Right atrium auricular region (tissue), 2 donors: ENCODE data around the gene SLC39A8. TPM values are rescaled to one million over a fixed set of nuclear protein-coding genes. Genes with fewer than 3 reads are reported as not detected.

Source experiments
- DNase-seq: peaks from one replicate; pipeline ENCODE4 v3.0.0-alpha.2; 2019; ENCODE audit warnings: low spot score
- H3K27ac ChIP-seq, 2 donors: fragments of 200-600 bp; sonication (generic); 1 replicate in 1 of 2; 2 replicates in 1 of 2; pipeline ENCODE4 v1.5.1; 2016 to 2019
- H3K27me3 ChIP-seq, 2 donors: fragments of 200-600 bp; sonication (generic); one replicate each; pipeline versions ENCODE4 v1.5.1 to v1.6.0; 2017 to 2019
- H3K36me3 ChIP-seq: fragments of 200-600 bp; sonication (generic); one replicate; pipeline ENCODE4 v1.5.1; 2016
- H3K4me1 ChIP-seq, 2 donors: fragments of 200-600 bp; sonication (generic); one replicate each; pipeline versions ENCODE4 v1.5.1 to v1.6.0; 2017 to 2019
- H3K4me3 ChIP-seq, 2 donors: fragments of 200-600 bp; sonication (generic); 1 replicate in 1 of 2; 2 replicates in 1 of 2; pipeline ENCODE4 v1.5.1; 2017 to 2019; ENCODE audit warnings: mild to moderate bottlenecking in 1 of 2, moderate library complexity in 1 of 2
- H3K9me3 ChIP-seq, 2 donors: fragments of 200-600 bp; sonication (generic); one replicate each; pipeline ENCODE4 v1.5.1; 2019
- total RNA-seq, 2 donors: library from RNA; depleted of rRNA; stranded (reverse); fragments of >200 nt; gene quantifications; one replicate each; pipeline ENCODE4 v1.1.0, GENCODE V29; 2016
- TF ChIP-seq, protein P1 (sequence below), 2 donors: fragments of 200-600 bp; sonication (generic); IDR thresholded peaks; one replicate each; pipeline ENCODE4 v1.5.1; 2019; ENCODE audit warnings: antibody characterized with exemption in 2 of 2

SLC39A8 gene
- total RNA-seq, 2 donors from 2014 or later: 64.3 to 143 TPM

DNA sequence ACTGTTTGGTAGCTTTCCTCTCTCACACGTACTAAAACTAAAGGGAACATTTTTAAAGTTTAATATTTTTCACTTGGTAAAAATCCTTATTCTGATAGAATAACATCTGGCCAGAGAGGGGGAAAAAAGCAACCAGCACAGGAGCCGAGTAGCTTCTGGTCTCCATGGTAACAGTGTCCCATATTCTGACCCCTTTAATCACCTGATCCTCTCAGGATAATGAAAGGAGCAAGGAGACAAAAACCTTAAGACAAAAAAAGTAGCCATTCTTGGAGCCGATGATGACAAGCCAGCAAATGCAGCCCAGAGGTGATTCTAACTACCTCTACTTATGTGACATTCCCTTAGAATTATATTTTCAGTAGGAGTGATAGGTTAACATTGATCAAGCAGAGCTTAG, 126.6 kb downstream of the SLC39A8 start:
- H3K4me1 ChIP-seq: no peaks in the 10 kb centered on the region
- no peaks in the 10 kb centered on the region for H3K27me3 ChIP-seq
- H3K36me3 ChIP-seq: no peaks in the 10 kb centered on the region
- TF ChIP-seq, protein P1, sequence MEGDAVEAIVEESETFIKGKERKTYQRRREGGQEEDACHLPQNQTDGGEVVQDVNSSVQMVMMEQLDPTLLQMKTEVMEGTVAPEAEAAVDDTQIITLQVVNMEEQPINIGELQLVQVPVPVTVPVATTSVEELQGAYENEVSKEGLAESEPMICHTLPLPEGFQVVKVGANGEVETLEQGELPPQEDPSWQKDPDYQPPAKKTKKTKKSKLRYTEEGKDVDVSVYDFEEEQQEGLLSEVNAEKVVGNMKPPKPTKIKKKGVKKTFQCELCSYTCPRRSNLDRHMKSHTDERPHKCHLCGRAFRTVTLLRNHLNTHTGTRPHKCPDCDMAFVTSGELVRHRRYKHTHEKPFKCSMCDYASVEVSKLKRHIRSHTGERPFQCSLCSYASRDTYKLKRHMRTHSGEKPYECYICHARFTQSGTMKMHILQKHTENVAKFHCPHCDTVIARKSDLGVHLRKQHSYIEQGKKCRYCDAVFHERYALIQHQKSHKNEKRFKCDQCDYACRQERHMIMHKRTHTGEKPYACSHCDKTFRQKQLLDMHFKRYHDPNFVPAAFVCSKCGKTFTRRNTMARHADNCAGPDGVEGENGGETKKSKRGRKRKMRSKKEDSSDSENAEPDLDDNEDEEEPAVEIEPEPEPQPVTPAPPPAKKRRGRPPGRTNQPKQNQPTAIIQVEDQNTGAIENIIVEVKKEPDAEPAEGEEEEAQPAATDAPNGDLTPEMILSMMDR (IDR thresholded peaks at IDR 0.05): no peak
- no peak overlapping the region for H3K4me3 ChIP-seq
- no peak for DNase-seq
- H3K9me3 ChIP-seq: no peaks in the 10 kb centered on the region
- H3K27ac ChIP-seq: no peak overlapping the region

DNA sequence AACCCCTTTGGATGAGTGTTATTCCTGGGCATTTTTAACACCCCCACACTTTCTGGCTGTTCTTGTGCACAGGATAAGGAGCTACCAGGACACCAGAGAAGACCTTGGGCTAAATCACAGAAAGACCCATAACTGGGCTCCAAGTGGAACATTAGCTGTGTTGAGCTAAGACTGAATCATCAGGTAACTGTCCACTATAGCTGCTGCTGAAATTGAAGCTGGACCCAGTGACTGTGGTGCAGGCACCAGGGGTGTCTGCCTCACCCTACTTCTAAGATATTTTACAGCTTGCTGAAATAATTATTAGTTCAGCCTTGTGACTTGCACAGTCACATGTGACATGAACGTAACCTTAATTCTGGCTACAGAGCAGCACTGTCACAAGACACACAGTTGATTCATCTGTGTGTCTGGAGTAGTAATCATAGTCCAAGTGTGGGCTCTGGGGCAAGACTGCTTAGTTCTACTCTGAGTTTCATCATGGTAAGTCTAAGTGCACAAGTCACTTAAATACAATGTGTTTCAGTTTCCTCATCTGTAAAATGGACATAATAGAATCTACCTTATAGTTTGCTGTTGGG, 127.4 kb downstream of the SLC39A8 start:
- no peak for DNase-seq
- TF ChIP-seq, protein P1 (IDR thresholded peaks at IDR 0.05): no peak
- Histone ChIP-seq H3K27ac (no peak overlapping the region), H3K4me1 (no peaks in the 10 kb centered on the region), H3K36me3 (no peaks in the 10 kb centered on the region), H3K27me3 (no peaks in the 10 kb centered on the region), H3K9me3 (no peaks in the 10 kb centered on the region), H3K4me3 (no peak overlapping the region)

DNA sequence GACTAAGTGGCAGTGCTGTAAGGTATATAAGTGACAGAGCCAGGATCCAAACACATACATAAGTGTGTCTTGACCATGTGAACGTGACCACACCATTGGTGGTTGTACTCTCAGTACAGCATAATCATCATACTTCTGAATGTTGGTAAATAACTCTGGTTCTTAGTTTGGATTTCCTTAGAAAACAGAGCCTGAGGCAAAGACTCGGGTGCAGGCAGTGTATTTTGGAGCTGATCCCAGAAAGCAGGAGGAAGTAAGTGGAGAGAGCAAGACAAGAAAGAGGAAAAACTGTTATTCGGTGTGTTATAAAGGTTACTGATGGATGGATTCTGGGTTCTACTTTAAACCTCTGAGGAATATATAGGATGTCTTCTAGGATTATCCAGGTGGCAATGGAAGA, 127.9 kb downstream of the SLC39A8 start:
- Histone ChIP-seq H3K36me3 (no peaks in the 10 kb centered on the region), H3K4me3 (no peak overlapping the region), H3K27ac (no peak overlapping the region), H3K4me1 (no peaks in the 10 kb centered on the region), H3K27me3 (no peaks in the 10 kb centered on the region), H3K9me3 (no peaks in the 10 kb centered on the region)
- TF ChIP-seq, protein P1 (IDR thresholded peaks at IDR 0.05): no peak
- DNase-seq: no peak

DNA sequence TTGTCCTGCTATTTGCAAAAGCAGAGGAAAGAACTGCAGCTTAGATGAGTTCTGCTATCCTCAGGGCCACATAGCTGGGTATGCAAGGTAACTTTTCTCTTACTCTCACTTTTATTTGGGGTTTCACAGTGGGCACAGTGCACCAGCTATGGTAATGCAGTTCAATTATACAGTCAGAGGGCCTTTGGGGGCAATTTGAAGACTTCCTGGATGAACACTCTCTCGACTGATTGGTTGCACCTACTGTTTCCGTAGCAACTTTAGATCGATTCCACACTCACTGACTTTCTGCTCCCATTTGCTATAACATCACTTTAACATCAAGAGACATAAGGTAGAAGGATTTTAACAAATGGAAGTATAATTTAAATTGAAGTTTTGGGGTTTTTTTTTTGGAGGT, 128.6 kb downstream of the SLC39A8 start:
- H3K9me3 ChIP-seq: no peaks in the 10 kb centered on the region
- TF ChIP-seq, protein P1 (IDR thresholded peaks at IDR 0.05): no peak
- H3K27ac ChIP-seq: no peak overlapping the region
- H3K4me1 ChIP-seq: no peaks in the 10 kb centered on the region
- DNase-seq: no peak
- H3K27me3 ChIP-seq: no peaks in the 10 kb centered on the region
- no peak overlapping the region for H3K4me3 ChIP-seq
- no peaks in the 10 kb centered on the region for H3K36me3 ChIP-seq

DNA sequence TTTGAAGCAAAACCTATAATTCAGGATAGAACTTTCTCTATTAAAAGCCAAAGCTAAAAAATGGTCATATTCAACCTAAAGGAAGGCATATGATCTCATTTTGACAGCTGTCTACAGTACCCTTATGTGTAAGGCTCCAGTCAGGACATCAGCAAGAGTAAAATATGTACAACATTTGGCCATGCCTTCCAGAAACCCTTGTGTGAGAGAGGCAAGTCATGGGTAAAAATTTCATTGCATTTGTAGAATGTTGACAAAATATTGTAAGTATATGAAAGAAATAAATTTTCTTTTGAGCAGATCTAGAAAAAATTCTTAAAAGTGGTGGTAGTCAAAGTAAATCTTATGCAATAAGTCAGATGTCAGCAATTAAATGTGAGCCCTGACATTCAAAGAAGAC, 132.3 kb downstream of the SLC39A8 start:
- Histone ChIP-seq H3K9me3 (no peaks in the 10 kb centered on the region), H3K4me1 (no peaks in the 10 kb centered on the region)
- TF ChIP-seq, protein P1 (IDR thresholded peaks at IDR 0.05): no peak

More for the DNA sequence above, 132.3 kb downstream of the SLC39A8 start:
- Histone ChIP-seq H3K27ac (no peak overlapping the region), H3K36me3 (no peaks in the 10 kb centered on the region), H3K4me3 (no peak overlapping the region), H3K27me3 (no peaks in the 10 kb centered on the region)
- no peak for DNase-seq

Other genes with a start within 250 kb of the SLC39A8 start
- 10 to 100 TPM; 17.8 to 19.3 TPM for gene NFKB1, start 155.9 kb upstream of the SLC39A8 start, total RNA-seq